ENCODE data around the gene SMPD1. TPM values are rescaled to one million over a fixed set of nuclear protein-coding genes. Genes with fewer than 3 reads are reported as not detected.

Gene SMPD1
- total and polyA plus RNA-seq, 9 of the 15 experiments (the other 6 are each of a cell fraction or from before 2014, with no cell fraction given): 0.90 to 9.9 (median 5.2) TPM

DNA sequence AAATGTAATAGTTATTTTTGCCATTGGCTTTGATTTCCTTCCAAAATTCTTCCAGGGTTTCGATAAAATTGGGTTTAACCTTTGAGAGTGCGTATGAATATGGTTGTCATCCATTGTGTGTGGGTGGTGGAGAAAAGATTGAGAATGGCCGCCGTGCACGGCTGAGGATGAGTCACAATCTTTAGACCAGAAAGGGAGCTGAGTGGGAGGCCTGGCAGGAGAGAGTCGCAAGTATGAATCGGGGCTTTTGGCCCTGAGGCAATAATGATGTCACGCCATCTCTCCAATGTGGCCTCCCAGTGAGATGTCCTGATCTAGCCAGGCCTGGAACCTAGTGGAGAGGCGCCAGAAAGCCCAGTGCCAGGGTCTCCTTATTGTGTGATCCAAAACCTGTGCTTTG is 33.1 kb upstream of the SMPD1 start (continued):
- TF ChIP-seq, protein P1, sequence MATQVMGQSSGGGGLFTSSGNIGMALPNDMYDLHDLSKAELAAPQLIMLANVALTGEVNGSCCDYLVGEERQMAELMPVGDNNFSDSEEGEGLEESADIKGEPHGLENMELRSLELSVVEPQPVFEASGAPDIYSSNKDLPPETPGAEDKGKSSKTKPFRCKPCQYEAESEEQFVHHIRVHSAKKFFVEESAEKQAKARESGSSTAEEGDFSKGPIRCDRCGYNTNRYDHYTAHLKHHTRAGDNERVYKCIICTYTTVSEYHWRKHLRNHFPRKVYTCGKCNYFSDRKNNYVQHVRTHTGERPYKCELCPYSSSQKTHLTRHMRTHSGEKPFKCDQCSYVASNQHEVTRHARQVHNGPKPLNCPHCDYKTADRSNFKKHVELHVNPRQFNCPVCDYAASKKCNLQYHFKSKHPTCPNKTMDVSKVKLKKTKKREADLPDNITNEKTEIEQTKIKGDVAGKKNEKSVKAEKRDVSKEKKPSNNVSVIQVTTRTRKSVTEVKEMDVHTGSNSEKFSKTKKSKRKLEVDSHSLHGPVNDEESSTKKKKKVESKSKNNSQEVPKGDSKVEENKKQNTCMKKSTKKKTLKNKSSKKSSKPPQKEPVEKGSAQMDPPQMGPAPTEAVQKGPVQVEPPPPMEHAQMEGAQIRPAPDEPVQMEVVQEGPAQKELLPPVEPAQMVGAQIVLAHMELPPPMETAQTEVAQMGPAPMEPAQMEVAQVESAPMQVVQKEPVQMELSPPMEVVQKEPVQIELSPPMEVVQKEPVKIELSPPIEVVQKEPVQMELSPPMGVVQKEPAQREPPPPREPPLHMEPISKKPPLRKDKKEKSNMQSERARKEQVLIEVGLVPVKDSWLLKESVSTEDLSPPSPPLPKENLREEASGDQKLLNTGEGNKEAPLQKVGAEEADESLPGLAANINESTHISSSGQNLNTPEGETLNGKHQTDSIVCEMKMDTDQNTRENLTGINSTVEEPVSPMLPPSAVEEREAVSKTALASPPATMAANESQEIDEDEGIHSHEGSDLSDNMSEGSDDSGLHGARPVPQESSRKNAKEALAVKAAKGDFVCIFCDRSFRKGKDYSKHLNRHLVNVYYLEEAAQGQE (IDR thresholded peaks at IDR 0.05; ENCODE audit: borderline replicate concordance): no peak
- TF ChIP-seq, protein P1 (CRISPR knock-in tag; IDR thresholded peaks at IDR 0.05; ENCODE audit: low read depth): no peak
- TF ChIP-seq ZNF316 (IDR thresholded peaks at IDR 0.05) (no peak), MCM3 (IDR thresholded peaks at IDR 0.05) (no peak), POLR2AphosphoS2 (IDR thresholded peaks at IDR 0.05; ENCODE audit: low read length) (no peak), NFIC (IDR thresholded peaks at IDR 0.05) (no peak), SRF (CRISPR knock-in tag; IDR thresholded peaks at IDR 0.05) (no peak), ZKSCAN8 (CRISPR knock-in tag; IDR thresholded peaks at IDR 0.05) (no peak), POLR3A (IDR thresholded peaks at IDR 0.05; ENCODE audit: borderline replicate concordance, extremely low read depth, insufficient read depth, insufficient read length) (no peak), SRSF1 (IDR thresholded peaks at IDR 0.05; ENCODE audit: low read depth, low read length) (no peak), TEAD1 (CRISPR knock-in tag; IDR thresholded peaks at IDR 0.05) (no peak), NBN (IDR thresholded peaks at IDR 0.05; ENCODE audit: low read depth) (no peak)
- TF ChIP-seq, protein P2, sequence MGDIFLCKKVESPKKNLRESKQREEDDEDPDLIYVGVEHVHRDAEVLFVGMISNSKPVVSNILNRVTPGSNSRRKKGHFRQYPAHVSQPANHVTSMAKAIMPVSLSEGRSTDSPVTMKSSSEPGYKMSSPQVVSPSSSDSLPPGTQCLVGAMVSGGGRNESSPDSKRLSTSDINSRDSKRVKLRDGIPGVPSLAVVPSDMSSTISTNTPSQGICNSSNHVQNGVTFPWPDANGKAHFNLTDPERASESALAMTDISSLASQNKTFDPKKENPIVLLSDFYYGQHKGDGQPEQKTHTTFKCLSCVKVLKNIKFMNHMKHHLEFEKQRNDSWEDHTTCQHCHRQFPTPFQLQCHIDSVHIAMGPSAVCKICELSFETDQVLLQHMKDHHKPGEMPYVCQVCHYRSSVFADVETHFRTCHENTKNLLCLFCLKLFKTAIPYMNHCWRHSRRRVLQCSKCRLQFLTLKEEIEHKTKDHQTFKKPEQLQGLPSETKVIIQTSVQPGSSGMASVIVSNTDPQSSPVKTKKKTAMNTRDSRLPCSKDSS (IDR thresholded peaks at IDR 0.05; ENCODE audit: low read depth, partially characterized antibody): no peak
- TF ChIP-seq, protein P3, sequence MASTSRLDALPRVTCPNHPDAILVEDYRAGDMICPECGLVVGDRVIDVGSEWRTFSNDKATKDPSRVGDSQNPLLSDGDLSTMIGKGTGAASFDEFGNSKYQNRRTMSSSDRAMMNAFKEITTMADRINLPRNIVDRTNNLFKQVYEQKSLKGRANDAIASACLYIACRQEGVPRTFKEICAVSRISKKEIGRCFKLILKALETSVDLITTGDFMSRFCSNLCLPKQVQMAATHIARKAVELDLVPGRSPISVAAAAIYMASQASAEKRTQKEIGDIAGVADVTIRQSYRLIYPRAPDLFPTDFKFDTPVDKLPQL (IDR thresholded peaks at IDR 0.05; ENCODE audit: extremely low read depth, insufficient read length): no peak
- TF ChIP-seq, protein P4, sequence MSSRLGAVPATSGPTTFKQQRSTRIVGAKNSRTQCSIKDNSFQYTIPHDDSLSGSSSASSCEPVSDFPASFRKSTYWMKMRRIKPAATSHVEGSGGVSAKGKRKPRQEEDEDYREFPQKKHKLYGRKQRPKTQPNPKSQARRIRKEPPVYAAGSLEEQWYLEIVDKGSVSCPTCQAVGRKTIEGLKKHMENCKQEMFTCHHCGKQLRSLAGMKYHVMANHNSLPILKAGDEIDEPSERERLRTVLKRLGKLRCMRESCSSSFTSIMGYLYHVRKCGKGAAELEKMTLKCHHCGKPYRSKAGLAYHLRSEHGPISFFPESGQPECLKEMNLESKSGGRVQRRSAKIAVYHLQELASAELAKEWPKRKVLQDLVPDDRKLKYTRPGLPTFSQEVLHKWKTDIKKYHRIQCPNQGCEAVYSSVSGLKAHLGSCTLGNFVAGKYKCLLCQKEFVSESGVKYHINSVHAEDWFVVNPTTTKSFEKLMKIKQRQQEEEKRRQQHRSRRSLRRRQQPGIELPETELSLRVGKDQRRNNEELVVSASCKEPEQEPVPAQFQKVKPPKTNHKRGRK (tag; IDR thresholded peaks at IDR 0.05): no peak
- TF ChIP-seq, protein P5, sequence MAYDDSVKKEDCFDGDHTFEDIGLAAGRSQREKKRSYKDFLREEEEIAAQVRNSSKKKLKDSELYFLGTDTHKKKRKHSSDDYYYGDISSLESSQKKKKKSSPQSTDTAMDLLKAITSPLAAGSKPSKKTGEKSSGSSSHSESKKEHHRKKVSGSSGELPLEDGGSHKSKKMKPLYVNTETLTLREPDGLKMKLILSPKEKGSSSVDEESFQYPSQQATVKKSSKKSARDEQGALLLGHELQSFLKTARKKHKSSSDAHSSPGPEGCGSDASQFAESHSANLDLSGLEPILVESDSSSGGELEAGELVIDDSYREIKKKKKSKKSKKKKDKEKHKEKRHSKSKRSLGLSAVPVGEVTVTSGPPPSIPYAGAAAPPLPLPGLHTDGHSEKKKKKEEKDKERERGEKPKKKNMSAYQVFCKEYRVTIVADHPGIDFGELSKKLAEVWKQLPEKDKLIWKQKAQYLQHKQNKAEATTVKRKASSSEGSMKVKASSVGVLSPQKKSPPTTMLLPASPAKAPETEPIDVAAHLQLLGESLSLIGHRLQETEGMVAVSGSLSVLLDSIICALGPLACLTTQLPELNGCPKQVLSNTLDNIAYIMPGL (CRISPR knock-in tag; IDR thresholded peaks at IDR 0.05): no peak

Data from K562 (cell line).